ENCODE measurements around the gene PEX10.

PEX10 gene

GRCh38 chr1:2372551-2373490, 39.5 kb downstream of the PEX10 start:
- DNase-seq: no peak

- no peak for DNase-seq
These were observed 44.2 kb downstream of the PEX10 start for GRCh38 chr1:2368053-2368744.

- no peak for DNase-seq
These were observed 48.4 kb downstream of the PEX10 start for GRCh38 chr1:2363847-2364513.

- DNase-seq: no peak
These were observed 51.6 kb downstream of the PEX10 start for GRCh38 chr1:2360588-2361364.

GRCh38 chr1:2358651-2359640, 53.4 kb downstream of the PEX10 start:
- no peak for DNase-seq

- no peak for DNase-seq
These were observed 54.3 kb downstream of the PEX10 start for GRCh38 chr1:2358072-2358471.

GRCh38 chr1:2356911-2357845, 55.2 kb downstream of the PEX10 start:
- DNase-seq: no peak

- DNase-seq: no peak
These were observed 56.0 kb downstream of the PEX10 start for GRCh38 chr1:2356401-2356800.

- no peak for DNase-seq
These were observed 56.7 kb downstream of the PEX10 start for GRCh38 chr1:2355373-2356261.

- no peak for DNase-seq
These were observed 57.6 kb downstream of the PEX10 start for GRCh38 chr1:2354511-2355372.
